ENCODE results near the gene S100A1.
"Not testable (repeated sequence)": the region's sequence is repeated elsewhere in the genome, so short reads cannot be mapped to it uniquely, and the experiment has no call there.

Gene S100A1

GRCh38 chr1:153652805-153653500, 24.7 kb downstream of the S100A1 start:
- DNase-seq (ENCODE audit: low read depth in 1 of 2, low spot score in 1 of 2) = no peak

- no peak for DNase-seq (ENCODE audit: low read depth in 1 of 2, low spot score in 1 of 2)
Observed at GRCh38 chr1:153655333-153655732, 27.1 kb downstream of the S100A1 start.

GRCh38 chr1:153658400-153659174, 30.4 kb downstream of the S100A1 start, which contains the start of gene SNAPIN:
TSS of gene SNAPIN (plus strand) at chr1:153658703. CDS start at chr1:153658744, 41 bp downstream.
- DNase-seq (ENCODE audit: low read depth in 1 of 2, low spot score in 1 of 2) = peak; percentile 77 to 82

GRCh38 chr1:153659175-153659534, 30.9 kb downstream of the S100A1 start:
- no peak for DNase-seq (ENCODE audit: low read depth in 1 of 2, low spot score in 1 of 2)

- no peak for DNase-seq (ENCODE audit: low read depth in 1 of 2, low spot score in 1 of 2)
Observed at GRCh38 chr1:153659656-153660055, 31.4 kb downstream of the S100A1 start.

- no peak for DNase-seq (ENCODE audit: low read depth in 1 of 2, low spot score in 1 of 2)
Observed at GRCh38 chr1:153661111-153661708, 33.0 kb downstream of the S100A1 start.

- DNase-seq (ENCODE audit: low read depth in 1 of 2, low spot score in 1 of 2) = no peak
Observed at GRCh38 chr1:153662269-153662668, 34.0 kb downstream of the S100A1 start.

- DNase-seq (ENCODE audit: low read depth in 1 of 2, low spot score in 1 of 2) = no peak
Observed at GRCh38 chr1:153663211-153663610, 35.0 kb downstream of the S100A1 start.

- DNase-seq (ENCODE audit: low read depth in 1 of 2, low spot score in 1 of 2) = no peak
Observed at GRCh38 chr1:153667439-153667838, 39.2 kb downstream of the S100A1 start.

- not testable (repeated sequence) for DNase-seq (ENCODE audit: low read depth in 1 of 2, low spot score in 1 of 2)
Observed at GRCh38 chr1:153668672-153669071, 40.4 kb downstream of the S100A1 start.

- no peak for DNase-seq (ENCODE audit: low read depth in 1 of 2, low spot score in 1 of 2)
Observed at GRCh38 chr1:153669606-153670005, 41.4 kb downstream of the S100A1 start.

GRCh38 chr1:153670257-153670858, 42.1 kb downstream of the S100A1 start:
- no peak for DNase-seq (ENCODE audit: low read depth in 1 of 2, low spot score in 1 of 2)

- peak; percentile 92 to 93 for DNase-seq (ENCODE audit: low read depth in 1 of 2, low spot score in 1 of 2)
Observed at GRCh38 chr1:153670859-153671627, 42.8 kb downstream of the S100A1 start, which contains the start of gene ILF2. TSS of gene ILF2 (minus strand) at chr1:153670993. CDS start at chr1:153670922, 71 bp downstream.

GRCh38 chr1:153671628-153672353, 43.6 kb downstream of the S100A1 start:
- DNase-seq (ENCODE audit: low read depth in 1 of 2, low spot score in 1 of 2) = not testable (repeated sequence)

- no peak for DNase-seq (ENCODE audit: low read depth in 1 of 2, low spot score in 1 of 2)
Observed at GRCh38 chr1:153673511-153673910, 45.3 kb downstream of the S100A1 start.

GRCh38 chr1:153677718-153678518, 49.7 kb downstream of the S100A1 start:
- DNase-seq (ENCODE audit: low read depth in 1 of 2, low spot score in 1 of 2) = no peak

GRCh38 chr1:153678519-153679336, 50.5 kb downstream of the S100A1 start, which contains the start of gene NPR1:
TSS of gene NPR1 (plus strand) at chr1:153678688. CDS start at chr1:153679109, 421 bp downstream.
- DNase-seq (ENCODE audit: low read depth in 1 of 2, low spot score in 1 of 2) = no peak
